CD14-positive monocyte (primary cell): ENCODE results near the gene TRPV5. TPM values are rescaled to one million over a fixed set of nuclear protein-coding genes. Genes with fewer than 3 reads are reported as not detected.
A peak's percentile ranks its signal among the peaks of the same experiment; 100 is the strongest.

ENCODE experiments used
- DNase-seq, 3 donors: peaks; one replicate each; pipeline ENCODE4 v3.0.0-alpha.2; 2011 to 2022
- H2AFZ ChIP-seq: 2 replicates; pipeline ENCODE4 v1.6.0; 2012; ENCODE audit warnings: mild to moderate bottlenecking, low read depth, low read length, inconsistent platforms; ENCODE audit not compliant: insufficient read depth, poor library complexity, severe bottlenecking
- H3K27ac ChIP-seq, 2 donors: 1 replicate in 1 of 2; 2 replicates in 1 of 2; pipeline ENCODE4 v1.5.1; 2012 to 2013; ENCODE audit warnings: low read length in 2 of 2, control low read depth in 1 of 2, inconsistent platforms in 1 of 2, low read depth in 1 of 2, mild to moderate bottlenecking in 1 of 2
- H3K27me3 ChIP-seq, 2 donors: one replicate each; pipeline versions ENCODE4 v1.6.0 to v1.6.1; 2011 to 2013; ENCODE audit warnings: low read length in 2 of 2; ENCODE audit not compliant: control insufficient read depth in 2 of 2, insufficient read depth in 2 of 2
- H3K36me3 ChIP-seq, 2 donors: replicated peaks in 1 of 2; 1 replicate in 1 of 2; 2 replicates in 1 of 2; pipeline versions ENCODE4 v1.5.1 to v1.6.1; 2012 to 2013; ENCODE audit warnings: low read length in 2 of 2, control low read depth in 1 of 2, inconsistent platforms in 1 of 2, mild to moderate bottlenecking in 1 of 2; ENCODE audit not compliant: insufficient read depth in 2 of 2, control insufficient read depth in 1 of 2
- H3K4me1 ChIP-seq, 2 donors: 1 replicate in 1 of 2; 2 replicates in 1 of 2; pipeline versions ENCODE4 v1.5.1 to v1.6.1; 2012 to 2013; ENCODE audit warnings: low read length in 2 of 2, control low read depth in 1 of 2, inconsistent platforms in 1 of 2, mild to moderate bottlenecking in 1 of 2, moderate library complexity in 1 of 2; ENCODE audit not compliant: insufficient read depth in 2 of 2, control insufficient read depth in 1 of 2
- H3K4me2 ChIP-seq: replicated peaks from 2 replicates; pipeline ENCODE3; 2012; ENCODE audit warnings: low read length, moderate library complexity, mild to moderate bottlenecking; ENCODE audit not compliant: poor library complexity, severe bottlenecking; ENCODE audit errors: extremely low read depth
- H3K4me3 ChIP-seq, 3 experiments: fragments of 200-600 bp in 1 of 3; sonication (generic) in 1 of 3; replicated peaks in 1 of 3; 1 replicate in 2 of 3; 2 replicates in 1 of 3; pipeline ENCODE4 v1.5.1; 2011 to 2013; ENCODE audit warnings: low read length in 3 of 3, mild to moderate bottlenecking in 3 of 3, control low read depth in 2 of 3, low read depth in 2 of 3, inconsistent platforms in 1 of 3, moderate library complexity in 1 of 3
- H3K79me2 ChIP-seq: 2 replicates; pipeline ENCODE4 v1.6.0; 2012; ENCODE audit warnings: mild to moderate bottlenecking, control low read depth, inconsistent platforms, low read length, moderate library complexity; ENCODE audit not compliant: insufficient read depth
- H3K9ac ChIP-seq: 2 replicates; pipeline ENCODE4 v1.6.0; 2017; ENCODE audit warnings: low read length, mild to moderate bottlenecking; ENCODE audit not compliant: insufficient read depth, poor library complexity, severe bottlenecking
- H3K9me3 ChIP-seq, 2 donors: replicated peaks in 1 of 2; 1 replicate in 1 of 2; 2 replicates in 1 of 2; pipeline versions ENCODE4 v1.5.1 to v1.6.1; 2012 to 2013; ENCODE audit warnings: low read length in 2 of 2, control low read depth in 1 of 2; ENCODE audit not compliant: control insufficient read depth in 1 of 2, insufficient read depth in 1 of 2
- H4K20me1 ChIP-seq: 2 replicates; pipeline ENCODE4 v1.6.0; 2012; ENCODE audit warnings: mild to moderate bottlenecking, low read length, control low read depth, moderate library complexity; ENCODE audit not compliant: insufficient read depth
- H3K27ac Mint-ChIP-seq, 7 donors: one replicate each; pipeline ENCODE4 v1.8.0; 2020; ENCODE audit warnings: mild to moderate bottlenecking in 7 of 7, mixed read lengths in 7 of 7, moderate library complexity in 6 of 7, inconsistent platforms in 2 of 7
- H3K27me3 Mint-ChIP-seq, 3 donors: one replicate each; pipeline ENCODE4 v1.8.0; 2021 to 2022; ENCODE audit warnings: low read depth in 3 of 3, mild to moderate bottlenecking in 3 of 3, mixed read lengths in 3 of 3, moderate library complexity in 3 of 3, inconsistent platforms in 1 of 3
- H3K36me3 Mint-ChIP-seq, 2 donors: one replicate each; pipeline ENCODE4 v1.8.0; 2020; ENCODE audit warnings: mixed read lengths in 2 of 2, inconsistent platforms in 1 of 2, mild to moderate bottlenecking in 1 of 2
- H3K4me1 Mint-ChIP-seq: one replicate; pipeline ENCODE4 v1.8.0; 2020; ENCODE audit warnings: mild to moderate bottlenecking, mixed read lengths
- H3K4me3 Mint-ChIP-seq, 2 donors: one replicate each; pipeline ENCODE4 v1.8.0; 2020; ENCODE audit warnings: mild to moderate bottlenecking in 2 of 2, mixed read lengths in 2 of 2, moderate library complexity in 1 of 2
- H3K9me3 Mint-ChIP-seq, 7 donors: one replicate each; pipeline ENCODE4 v1.8.0; 2020 to 2022; ENCODE audit warnings: mixed read lengths in 7 of 7, mild to moderate bottlenecking in 6 of 7, moderate library complexity in 6 of 7, inconsistent platforms in 2 of 7
- CTCF ChIP-seq: fragments of 200-600 bp; IDR thresholded peaks from one replicate; pipeline ENCODE4 v1.8.0; 2022; ENCODE audit warnings: antibody characterized with exemption, mild to moderate bottlenecking
- WGBS: methylation state at CpG from one replicate; pipeline ENCODE4 v1.1.5; 2013; ENCODE audit warnings: missing lambda C conversion rate; ENCODE audit not compliant: insufficient coverage; 5-methylcytosine and 5-hydroxymethylcytosine counted together
- intact Hi-C, 2 donors: fragments of 100-400 bp; cut with micrococcal nuclease; formaldehyde crosslinking; loops; one replicate each; pipeline versions ENCODE4 v1.15.0 to v1.15.1; 2023
- polyA plus RNA-seq, 3 donors: library from polyadenylated mRNA; depleted of rRNA in 1 of 3; unstranded in 2 of 3; stranded (reverse) in 1 of 3; fragments of 300-500 nt in 2 of 3; fragments of >200 nt in 1 of 3; fragmentation: Illumina TruSeq in 2 of 3; gene quantifications; 1 replicate in 2 of 3; 2 replicates in 1 of 3; pipeline ENCODE4 v1.2.3, GENCODE V29; 2012 to 2021

TRPV5 gene
- polyA plus RNA-seq, 3 donors: not detected

- no peak for DNase-seq
- Mint-ChIP-seq H3K36me3 (no peaks in the 10 kb centered on the region), H3K4me1 (peaks cover 5% of the 10 kb centered on the region), H3K27me3 (peaks cover 0 to 6% (median 3%) of the 10 kb centered on the region in 3 donors), H3K4me3 (peak overlapping the region in 1 of 2 donors; percentile 32), H3K9me3 (peaks cover 0 to 1% (median 0%) of the 10 kb centered on the region in 7 donors), H3K27ac (peak overlapping the region in 1 of 7 donors; percentile 11)
- Histone ChIP-seq H3K36me3 (no peaks in the 10 kb centered on the region), H3K4me2 (no peak overlapping the region), H2AFZ (no peak overlapping the region), H3K9me3 (no peaks in the 10 kb centered on the region), H3K4me3 (no peak overlapping the region), H3K27me3 (no peaks in the 10 kb centered on the region), H3K9ac (no peak overlapping the region), H4K20me1 (no peaks in the 10 kb centered on the region), H3K27ac (no peak overlapping the region), H3K4me1 (no peaks in the 10 kb centered on the region), H3K79me2 (no peaks in the 10 kb centered on the region)
- intact Hi-C loops: no loop called here
- no peak for TF ChIP-seq CTCF
- 92% methylated on average over 12 of the region's 12 CpGs for WGBS
These were observed 42.6 kb downstream of the TRPV5 start for GRCh38 chr7:142890874-142891485.

- intact Hi-C loops: loop anchor here in 1 of 2 donors (10.0 kb wide), 1 partner anchor 115 kb away; no protein-coding TSS in a partner anchor
- Histone ChIP-seq H3K27ac (no peak overlapping the region), H3K79me2 (no peaks in the 10 kb centered on the region), H3K4me2 (no peak overlapping the region), H3K4me3 (no peak overlapping the region), H3K9ac (no peak overlapping the region), H3K27me3 (no peaks in the 10 kb centered on the region), H4K20me1 (no peaks in the 10 kb centered on the region), H3K36me3 (no peaks in the 10 kb centered on the region), H2AFZ (no peak overlapping the region), H3K4me1 (no peaks in the 10 kb centered on the region), H3K9me3 (no peaks in the 10 kb centered on the region)
- H3K9me3 Mint-ChIP-seq: peaks cover 0 to 1% (median 0%) of the 10 kb centered on the region in 7 donors
- peaks cover 0 to 6% (median 5%) of the 10 kb centered on the region in 3 donors for H3K27me3 Mint-ChIP-seq
- no peak overlapping the region for H3K4me3 Mint-ChIP-seq
- H3K27ac Mint-ChIP-seq: no peak overlapping the region
- H3K36me3 Mint-ChIP-seq: no peaks in the 10 kb centered on the region
- 61% methylated on average over 3 of the region's 3 CpGs for WGBS
- no peak for DNase-seq
- peaks cover 5% of the 10 kb centered on the region for H3K4me1 Mint-ChIP-seq
- TF ChIP-seq CTCF: no peak
These were observed 43.7 kb downstream of the TRPV5 start for GRCh38 chr7:142889816-142890215.
